Measurements from ENCODE around the gene ZNF443. TPM values are rescaled to one million over a fixed set of nuclear protein-coding genes. Genes with fewer than 3 reads are reported as not detected.

The ZNF443 gene
- total RNA-seq, 1 experiment from 2014 or later = 9.4 TPM

DNA sequence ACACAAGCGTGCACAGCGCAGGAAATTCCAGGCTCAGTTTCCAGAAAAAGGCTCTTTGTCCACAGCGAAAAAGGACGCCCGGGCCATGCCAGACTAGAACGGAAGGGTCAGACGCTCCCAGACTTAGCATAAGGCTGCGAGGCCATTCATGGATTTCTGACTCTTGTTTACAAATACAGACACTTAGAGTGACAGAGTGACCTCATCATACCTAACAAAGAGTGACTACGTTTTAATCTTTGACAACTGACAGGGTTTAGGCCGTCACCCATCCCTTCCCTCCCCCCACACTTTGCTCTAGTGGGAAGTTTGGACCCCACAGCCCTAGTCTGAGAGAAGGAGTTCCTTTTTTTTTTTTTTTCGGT, 44.2 kb upstream of the ZNF443 start:
- H2AFZ ChIP-seq (ENCODE audit: low read length) = no peak overlapping the region
- H3K36me3 Mint-ChIP-seq (ENCODE audit: insufficient read depth in 1 of 3, low read depth in 3 of 3) = no peaks in the 10 kb centered on the region; a peak in 1 of 7 replicates
- no peak for DNase-seq
- H4K91ac ChIP-seq (ENCODE audit: insufficient read length, low read depth, low read length) = no peak overlapping the region
- H2BK120ac ChIP-seq (ENCODE audit: low read depth, low read length, poor library complexity, severe bottlenecking) = no peak overlapping the region
- H2BK15ac ChIP-seq (ENCODE audit: low read depth, low read length) = no peak overlapping the region
- no peak overlapping the region for H2BK5ac ChIP-seq (ENCODE audit: insufficient read length, low read length)
- peaks cover 13 to 19% of the 10 kb centered on the region in 2 experiments for H3K4me1 Mint-ChIP-seq
- H3K4me2 ChIP-seq (ENCODE audit: insufficient read depth, insufficient read length, low read length) = peak overlapping the region; percentile 84
- no peak overlapping the region for H3K23ac ChIP-seq (ENCODE audit: insufficient read length, low read depth, low read length)
- H4K20me1 ChIP-seq (ENCODE audit: control insufficient read depth, insufficient read depth, insufficient read length) = no peaks in the 10 kb centered on the region
- H3K23me2 ChIP-seq (ENCODE audit: insufficient read length, low read depth, low read length, poor library complexity, severe bottlenecking) = peaks cover 10% of the 10 kb centered on the region
- H3K4ac ChIP-seq (ENCODE audit: low read depth, low read length) = no peak overlapping the region
- no peak overlapping the region for H3K56ac ChIP-seq (ENCODE audit: insufficient read length, low read depth, low read length)
- H3K79me1 ChIP-seq (ENCODE audit: insufficient read depth, low read depth, low read length, poor library complexity, severe bottlenecking) = no peaks in the 10 kb centered on the region
- peak overlapping the region in 2 of 3 experiments; percentile 77; a peak in 2 of 7 replicates for H3K27ac Mint-ChIP-seq
- no peak overlapping the region for H3K27ac ChIP-seq (ENCODE audit: insufficient read length, low read depth, low read length)
- no peak overlapping the region for H3K9ac ChIP-seq (ENCODE audit: extremely low read depth, insufficient read length, low read length)
- no peaks in the 10 kb centered on the region; the same call in 1 of the 2 replicates for H3K4me1 ChIP-seq (ENCODE audit: insufficient read depth, low read length)
- TF ChIP-seq CTCF (conservative IDR thresholded peaks at IDR 0.05) = no peak
- H2BK20ac ChIP-seq (ENCODE audit: low read depth, low read length, poor library complexity, severe bottlenecking) = no peak overlapping the region
- no peak overlapping the region for H2AK5ac ChIP-seq (ENCODE audit: insufficient read length, low read length)
- H3K79me2 ChIP-seq (ENCODE audit: insufficient read depth, low read length) = no peaks in the 10 kb centered on the region
- no peaks in the 10 kb centered on the region for H3K9me3 ChIP-seq (ENCODE audit: control insufficient read depth, low read depth, low read length)
- no peak overlapping the region for H3K18ac ChIP-seq (ENCODE audit: insufficient read length, low read depth, low read length)
- H3K14ac ChIP-seq (ENCODE audit: insufficient read depth, low read length) = no peak overlapping the region
- H3K9me3 Mint-ChIP-seq = no peaks in the 10 kb centered on the region
- no CpG with 5 or more reads among the region's 11 CpGs for WGBS (ENCODE audit: extremely low coverage, insufficient read length, low lambda C conversion rate)
- H3K4me3 Mint-ChIP-seq = peak overlapping the region; percentile 83 to 87
- no peak overlapping the region for H3T11ph ChIP-seq (ENCODE audit: low read length)
- H4K5ac ChIP-seq (ENCODE audit: insufficient read length, low read depth, low read length) = no peak overlapping the region
- H3K27me3 Mint-ChIP-seq (ENCODE audit: low read depth) = peaks cover 11% of the 10 kb centered on the region
- H3K27me3 ChIP-seq (ENCODE audit: insufficient read depth, low read length) = no peaks in the 10 kb centered on the region; the same call in 1 of the 2 replicates
- H2BK12ac ChIP-seq (ENCODE audit: insufficient read length, low read depth, low read length) = no peak overlapping the region
- H4K8ac ChIP-seq (replicated peaks; ENCODE audit: insufficient read length, low read depth, low read length) = no peak overlapping the region

All from H9 (cell line).